Measurements from ENCODE around the gene RAD18. TPM values are rescaled to one million over a fixed set of nuclear protein-coding genes. Genes with fewer than 3 reads are reported as not detected.

The RAD18 gene
- total RNA-seq (10 to 100 TPM; 38.5 to 43.3 TPM), polyA plus RNA-seq (8.9 TPM)

GRCh38 chr3:8963137-8963853 lies at the start of gene RAD18:
RAD18 (minus strand) TSS chr3:8963472; CDS start chr3:8963385, 87 bp downstream.
- no peaks in the 10 kb centered on the region for H3K9me3 Mint-ChIP-seq
- H3K36me3 Mint-ChIP-seq, result peaks cover 2 to 22% (median 6%) of the 10 kb centered on the region in 3 donors
- POLR2A ChIA-PET, result interaction anchor here (0.8 kb wide), 1 partner anchor 433 kb away, joined by 3 read pairs; no protein-coding TSS in a partner anchor
- Histone ChIP-seq H3K27ac (ENCODE audit: low read depth, low read length) (peak within 1 kb of the TSS; percentile 97), H3K4me3 (ENCODE audit: low read length) (peak within 1 kb of the TSS; percentile 92), H3K9me3 (ENCODE audit: low read length) (no peaks in the 10 kb centered on the region), H3K27me3 (ENCODE audit: insufficient read depth, low read length, poor library complexity, severe bottlenecking) (no peaks in the 10 kb centered on the region), H3K36me3 (ENCODE audit: insufficient read depth, low read length) (peaks cover 6% of the 10 kb centered on the region), H3K4me1 (ENCODE audit: insufficient read depth, low read length) (peaks cover 18% of the 10 kb centered on the region)
- CTCF ChIA-PET, result interaction anchor here (1.4 kb wide), 1 partner anchor 339 kb away, joined by 3 read pairs; no protein-coding TSS in a partner anchor
- peak within 1 kb of the TSS; percentile 93 to 100 (median 98) for H3K27ac Mint-ChIP-seq
- DNase-seq, result peak; percentile 87 to 94 (median 90)
- H3K4me1 Mint-ChIP-seq, result peaks cover 31 to 51% (median 39%) of the 10 kb centered on the region in 3 donors
- H3K27me3 Mint-ChIP-seq, result peaks cover 1 to 14% of the 10 kb centered on the region in 2 donors
- H3K4me3 Mint-ChIP-seq, result peak within 1 kb of the TSS; percentile 93 to 99 (median 97)

- peaks cover 0 to 2% (median 0%) of the 10 kb centered on the region in 5 donors for H3K9me3 Mint-ChIP-seq
- Histone ChIP-seq H3K4me1 (ENCODE audit: insufficient read depth, low read length) (no peaks in the 10 kb centered on the region), H3K4me3 (ENCODE audit: low read length) (no peak overlapping the region), H3K27me3 (ENCODE audit: insufficient read depth, low read length, poor library complexity, severe bottlenecking) (no peaks in the 10 kb centered on the region), H3K36me3 (ENCODE audit: insufficient read depth, low read length) (no peaks in the 10 kb centered on the region), H3K9me3 (ENCODE audit: low read length) (no peaks in the 10 kb centered on the region), H3K27ac (ENCODE audit: low read depth, low read length) (no peak overlapping the region)
- DNase-seq, result no peak
- peaks cover 0 to 10% (median 3%) of the 10 kb centered on the region in 3 donors for H3K4me1 Mint-ChIP-seq
- peaks cover 4 to 6% of the 10 kb centered on the region in 2 donors for H3K27me3 Mint-ChIP-seq
- H3K4me3 Mint-ChIP-seq, result no peak overlapping the region
- ChIA-PET CTCF (interaction anchor here (0.6 kb wide), 1 partner anchor 546 kb away, joined by 3 read pairs; no protein-coding TSS in a partner anchor), POLR2A (no interaction called here)
- no peak overlapping the region for H3K27ac Mint-ChIP-seq
- H3K36me3 Mint-ChIP-seq, result peaks cover 0 to 2% (median 0%) of the 10 kb centered on the region in 3 donors
Measured at GRCh38 chr3:9012521-9012920, 49.2 kb upstream of the RAD18 start.

GRCh38 chr3:9009976-9010545 lies 46.8 kb upstream of the RAD18 start:
- no peak for DNase-seq
- H3K36me3 ChIP-seq (ENCODE audit: insufficient read depth, low read length), result no peaks in the 10 kb centered on the region
- H3K9me3 ChIP-seq (ENCODE audit: low read length), result no peaks in the 10 kb centered on the region
- Mint-ChIP-seq H3K27me3 (peaks cover 0 to 6% of the 10 kb centered on the region in 2 donors), H3K4me1 (peaks cover 0 to 10% (median 3%) of the 10 kb centered on the region in 3 donors), H3K9me3 (peaks cover 0 to under 1% (median 0%) of the 10 kb centered on the region in 5 donors), H3K36me3 (peaks cover 0 to under 1% (median 0%) of the 10 kb centered on the region in 3 donors), H3K4me3 (no peak overlapping the region), H3K27ac (no peak overlapping the region)
- ChIA-PET POLR2A (no interaction called here), CTCF (no interaction called here)
- H3K27me3 ChIP-seq (ENCODE audit: insufficient read depth, low read length, poor library complexity, severe bottlenecking), result no peaks in the 10 kb centered on the region
- H3K4me3 ChIP-seq (ENCODE audit: low read length), result no peak overlapping the region
- no peak overlapping the region for H3K27ac ChIP-seq (ENCODE audit: low read depth, low read length)
- no peaks in the 10 kb centered on the region for H3K4me1 ChIP-seq (ENCODE audit: insufficient read depth, low read length)

GRCh38 chr3:9008550-9009255 lies 45.4 kb upstream of the RAD18 start:
- Mint-ChIP-seq H3K4me1 (peaks cover 0 to 10% (median 3%) of the 10 kb centered on the region in 3 donors), H3K27ac (no peak overlapping the region), H3K4me3 (no peak overlapping the region), H3K9me3 (no peaks in the 10 kb centered on the region), H3K27me3 (peaks cover 0 to 6% of the 10 kb centered on the region in 2 donors), H3K36me3 (no peaks in the 10 kb centered on the region)
- no peaks in the 10 kb centered on the region for H3K9me3 ChIP-seq (ENCODE audit: low read length)
- ChIA-PET CTCF (no interaction called here), POLR2A (no interaction called here)
- no peak overlapping the region for H3K4me3 ChIP-seq (ENCODE audit: low read length)
- no peaks in the 10 kb centered on the region for H3K4me1 ChIP-seq (ENCODE audit: insufficient read depth, low read length)
- no peak overlapping the region for H3K27ac ChIP-seq (ENCODE audit: low read depth, low read length)
- DNase-seq, result no peak
- no peaks in the 10 kb centered on the region for H3K36me3 ChIP-seq (ENCODE audit: insufficient read depth, low read length)
- no peaks in the 10 kb centered on the region for H3K27me3 ChIP-seq (ENCODE audit: insufficient read depth, low read length, poor library complexity, severe bottlenecking)

DNA sequence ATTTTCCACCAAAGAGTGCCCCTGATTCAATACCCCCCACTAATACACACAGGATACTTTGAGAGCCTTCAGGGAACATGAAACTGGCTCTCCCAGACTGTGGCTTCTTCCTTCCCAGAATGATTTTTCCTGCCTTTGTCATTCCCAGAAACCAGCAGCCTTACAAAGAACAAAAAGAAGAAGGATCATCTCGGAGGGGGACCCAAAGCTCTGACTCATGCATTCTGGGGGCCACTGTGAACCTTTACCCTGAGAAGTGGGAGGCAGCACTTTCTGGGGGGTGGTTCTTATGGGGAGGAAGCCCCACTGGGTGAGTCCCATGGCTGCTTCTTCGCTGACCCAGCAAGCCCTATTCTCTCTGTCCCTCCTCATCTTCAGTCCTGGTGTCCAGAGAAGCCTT lies 44.7 kb upstream of the RAD18 start:
- Mint-ChIP-seq H3K27ac (no peak overlapping the region), H3K9me3 (no peaks in the 10 kb centered on the region), H3K4me1 (peaks cover 0 to 10% (median 3%) of the 10 kb centered on the region in 3 donors), H3K36me3 (no peaks in the 10 kb centered on the region), H3K4me3 (no peak overlapping the region), H3K27me3 (peaks cover 0 to 6% of the 10 kb centered on the region in 2 donors)
- POLR2A ChIA-PET, result no interaction called here
- Histone ChIP-seq H3K4me3 (ENCODE audit: low read length) (no peak overlapping the region), H3K36me3 (ENCODE audit: insufficient read depth, low read length) (no peaks in the 10 kb centered on the region), H3K9me3 (ENCODE audit: low read length) (no peaks in the 10 kb centered on the region), H3K4me1 (ENCODE audit: insufficient read depth, low read length) (no peaks in the 10 kb centered on the region), H3K27ac (ENCODE audit: low read depth, low read length) (no peak overlapping the region), H3K27me3 (ENCODE audit: insufficient read depth, low read length, poor library complexity, severe bottlenecking) (no peaks in the 10 kb centered on the region)
- no peak for DNase-seq
- CTCF ChIA-PET, result no interaction called here

GRCh38 chr3:9007213-9007612 lies 43.9 kb upstream of the RAD18 start:
- Histone ChIP-seq H3K27me3 (ENCODE audit: insufficient read depth, low read length, poor library complexity, severe bottlenecking) (no peaks in the 10 kb centered on the region), H3K36me3 (ENCODE audit: insufficient read depth, low read length) (no peaks in the 10 kb centered on the region), H3K9me3 (ENCODE audit: low read length) (no peaks in the 10 kb centered on the region), H3K4me3 (ENCODE audit: low read length) (no peak overlapping the region), H3K4me1 (ENCODE audit: insufficient read depth, low read length) (no peaks in the 10 kb centered on the region), H3K27ac (ENCODE audit: low read depth, low read length) (no peak overlapping the region)
- peaks cover 0 to 3% (median 1%) of the 10 kb centered on the region in 3 donors for H3K4me1 Mint-ChIP-seq
- no peak overlapping the region for H3K4me3 Mint-ChIP-seq
- no peak for DNase-seq
- H3K27me3 Mint-ChIP-seq, result peaks cover 0 to 6% of the 10 kb centered on the region in 2 donors
- no peak overlapping the region for H3K27ac Mint-ChIP-seq
- H3K36me3 Mint-ChIP-seq, result no peaks in the 10 kb centered on the region
- CTCF ChIA-PET, result no interaction called here
- POLR2A ChIA-PET, result no interaction called here
- H3K9me3 Mint-ChIP-seq, result no peaks in the 10 kb centered on the region

DNA sequence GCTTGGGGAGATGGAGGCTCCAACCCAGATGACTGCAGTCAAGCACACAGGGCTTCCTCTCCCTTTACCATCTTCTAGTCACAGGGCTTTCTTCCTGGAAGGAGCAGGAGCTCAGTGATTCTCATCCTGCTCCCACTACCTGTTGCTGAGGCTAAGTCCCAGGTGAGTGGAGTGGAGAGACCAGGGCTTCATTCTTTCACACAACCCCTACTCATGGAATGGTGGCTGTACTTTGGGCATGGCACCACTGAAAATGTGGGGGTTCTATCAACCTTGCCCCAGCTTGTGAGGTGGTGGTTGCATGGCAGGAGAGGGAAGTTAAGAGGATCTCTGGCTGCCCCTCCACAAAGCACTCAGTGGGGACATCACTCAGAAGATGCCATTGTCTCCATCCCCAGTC lies 36.8 kb upstream of the RAD18 start:
- Histone ChIP-seq H3K4me1 (ENCODE audit: insufficient read depth, low read length) (no peaks in the 10 kb centered on the region), H3K27me3 (ENCODE audit: insufficient read depth, low read length, poor library complexity, severe bottlenecking) (no peaks in the 10 kb centered on the region), H3K9me3 (ENCODE audit: low read length) (no peaks in the 10 kb centered on the region), H3K4me3 (ENCODE audit: low read length) (no peak overlapping the region), H3K36me3 (ENCODE audit: insufficient read depth, low read length) (no peaks in the 10 kb centered on the region), H3K27ac (ENCODE audit: low read depth, low read length) (no peak overlapping the region)
- Mint-ChIP-seq H3K27ac (no peak overlapping the region), H3K4me1 (no peaks in the 10 kb centered on the region), H3K4me3 (no peak overlapping the region), H3K27me3 (peaks cover 9 to 12% of the 10 kb centered on the region in 2 donors), H3K36me3 (no peaks in the 10 kb centered on the region), H3K9me3 (no peaks in the 10 kb centered on the region)
- CTCF ChIA-PET, result no interaction called here
- POLR2A ChIA-PET, result no interaction called here
- DNase-seq, result no peak

DNA sequence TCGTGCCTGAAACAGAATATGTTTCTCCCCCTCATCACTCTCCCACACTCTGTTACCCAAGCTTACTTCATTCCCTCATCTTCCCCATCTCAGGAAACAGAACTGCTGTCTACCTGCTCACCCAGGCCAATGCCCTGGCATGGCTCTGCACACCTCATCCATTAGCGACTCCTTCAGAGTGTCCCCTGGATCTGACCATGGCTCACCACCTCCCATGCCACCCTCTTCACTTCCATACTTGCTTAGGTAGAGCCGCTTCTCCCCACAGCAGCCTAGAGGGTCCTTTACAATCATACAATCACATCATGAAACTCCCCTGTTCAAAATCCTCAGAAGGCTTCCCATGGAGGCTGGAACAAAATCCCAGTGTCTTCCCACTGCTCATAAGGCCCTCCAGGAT lies 33.9 kb upstream of the RAD18 start:
- H3K4me1 Mint-ChIP-seq, result no peaks in the 10 kb centered on the region
- no peak overlapping the region for H3K4me3 ChIP-seq (ENCODE audit: low read length)
- H3K9me3 Mint-ChIP-seq, result no peaks in the 10 kb centered on the region
- H3K9me3 ChIP-seq (ENCODE audit: low read length), result no peaks in the 10 kb centered on the region
- H3K36me3 ChIP-seq (ENCODE audit: insufficient read depth, low read length), result no peaks in the 10 kb centered on the region
- H3K27me3 ChIP-seq (ENCODE audit: insufficient read depth, low read length, poor library complexity, severe bottlenecking), result no peaks in the 10 kb centered on the region
- ChIA-PET POLR2A (no interaction called here), CTCF (no interaction called here)
- H3K36me3 Mint-ChIP-seq, result no peaks in the 10 kb centered on the region
- no peak for DNase-seq
- H3K4me3 Mint-ChIP-seq, result no peak overlapping the region
- no peak overlapping the region for H3K27ac ChIP-seq (ENCODE audit: low read depth, low read length)
- peaks cover 9 to 12% of the 10 kb centered on the region in 2 donors for H3K27me3 Mint-ChIP-seq
- H3K27ac Mint-ChIP-seq, result no peak overlapping the region
- no peaks in the 10 kb centered on the region for H3K4me1 ChIP-seq (ENCODE audit: insufficient read depth, low read length)
